ENCODE results near the gene UBE3A.

Gene UBE3A

GRCh38 chr15:25403771-25404170 is 35.1 kb downstream of the UBE3A start:
- no peak for DNase-seq (ENCODE audit: low read depth, low spot score)

- no peak for DNase-seq (ENCODE audit: low read depth, low spot score)
These were observed 36.5 kb downstream of the UBE3A start for GRCh38 chr15:25402342-25402741.

GRCh38 chr15:25401501-25401900 is 37.3 kb downstream of the UBE3A start:
- DNase-seq (ENCODE audit: low read depth, low spot score), result no peak

- no peak for DNase-seq (ENCODE audit: low read depth, low spot score)
These were observed 41.7 kb downstream of the UBE3A start for GRCh38 chr15:25397100-25397499.

- no peak for DNase-seq (ENCODE audit: low read depth, low spot score)
These were observed 43.9 kb downstream of the UBE3A start for GRCh38 chr15:25394898-25395297.

- DNase-seq (ENCODE audit: low read depth, low spot score), result no peak
These were observed 46.0 kb downstream of the UBE3A start for GRCh38 chr15:25392806-25393205.

- DNase-seq (ENCODE audit: low read depth, low spot score), result no peak
These were observed 46.7 kb downstream of the UBE3A start for GRCh38 chr15:25391971-25392721.

- DNase-seq (ENCODE audit: low read depth, low spot score), result no peak
These were observed 52.8 kb downstream of the UBE3A start for GRCh38 chr15:25385986-25386385.

GRCh38 chr15:25381579-25381978 is 57.2 kb downstream of the UBE3A start:
- no peak for DNase-seq (ENCODE audit: low read depth, low spot score)

GRCh38 chr15:25378501-25378901 is 60.3 kb downstream of the UBE3A start:
- DNase-seq (ENCODE audit: low read depth, low spot score), result no peak

- no peak for DNase-seq (ENCODE audit: low read depth, low spot score)
These were observed 63.3 kb downstream of the UBE3A start for GRCh38 chr15:25375557-25375956.

GRCh38 chr15:25374143-25374542 is 64.7 kb downstream of the UBE3A start:
- no peak for DNase-seq (ENCODE audit: low read depth, low spot score)

GRCh38 chr15:25372298-25372697 is 66.5 kb downstream of the UBE3A start:
- no peak for DNase-seq (ENCODE audit: low read depth, low spot score)

GRCh38 chr15:25368850-25369249 is 70.0 kb downstream of the UBE3A start:
- DNase-seq (ENCODE audit: low read depth, low spot score), result no peak

- no peak for DNase-seq (ENCODE audit: low read depth, low spot score)
These were observed 72.8 kb downstream of the UBE3A start for GRCh38 chr15:25366058-25366457.

- no peak for DNase-seq (ENCODE audit: low read depth, low spot score)
These were observed 76.3 kb downstream of the UBE3A start for GRCh38 chr15:25362545-25362944.

GRCh38 chr15:25347707-25348106 is 91.1 kb downstream of the UBE3A start:
- no peak for DNase-seq (ENCODE audit: low read depth, low spot score)

GRCh38 chr15:25346371-25346770 is 92.5 kb downstream of the UBE3A start:
- DNase-seq (ENCODE audit: low read depth, low spot score), result no peak

GRCh38 chr15:25345943-25346342 is 92.9 kb downstream of the UBE3A start:
- no peak for DNase-seq (ENCODE audit: low read depth, low spot score)

GRCh38 chr15:25342629-25343028 is 96.2 kb downstream of the UBE3A start:
- DNase-seq (ENCODE audit: low read depth, low spot score), result no peak

GRCh38 chr15:25339431-25339830 is 99.4 kb downstream of the UBE3A start:
- no peak for DNase-seq (ENCODE audit: low read depth, low spot score)

GRCh38 chr15:25335279-25335678 is 103.5 kb downstream of the UBE3A start:
- no peak for DNase-seq (ENCODE audit: low read depth, low spot score)

- no peak for DNase-seq (ENCODE audit: low read depth, low spot score)
These were observed 105.8 kb downstream of the UBE3A start for GRCh38 chr15:25333049-25333448.

- DNase-seq (ENCODE audit: low read depth, low spot score), result no peak
These were observed 106.5 kb downstream of the UBE3A start for GRCh38 chr15:25332306-25332705.
